ENCODE data around the gene MS4A4A.
"Not testable (repeated sequence)": the region's sequence is repeated elsewhere in the genome, so short reads cannot be mapped to it uniquely, and the experiment has no call there.

Gene MS4A4A

DNA sequence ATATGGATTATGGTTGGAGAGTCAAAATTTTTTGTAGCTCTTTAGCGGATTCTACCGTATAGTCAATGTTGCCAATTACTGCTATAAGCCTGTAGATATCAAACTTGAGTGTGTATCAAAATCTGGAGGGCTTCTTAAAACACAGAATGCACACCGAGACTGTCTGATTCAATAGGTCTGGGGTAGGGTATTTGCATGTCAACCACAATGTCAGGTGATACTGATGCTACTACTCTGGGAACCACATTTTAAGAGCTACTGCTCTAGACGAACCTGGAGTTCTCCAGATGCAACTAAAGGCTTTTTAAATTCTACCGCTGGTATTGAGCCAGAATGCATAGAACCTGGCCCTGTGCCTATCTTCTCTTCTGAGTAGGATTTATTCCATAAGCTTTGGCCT, 15.8 kb upstream of the MS4A4A start:
- no peak for DNase-seq
- no peaks in the 10 kb centered on the region for H3K36me3 ChIP-seq (replicated peaks)
- no peak overlapping the region for H3K27ac ChIP-seq
- H3K27me3 ChIP-seq (replicated peaks) = no peaks in the 10 kb centered on the region
- no peak overlapping the region for H3K4me3 ChIP-seq (ENCODE audit: low read depth, low read length)
- in situ Hi-C loops (cut with HindIII; ENCODE audit: low pct_ligation_motif_present, low sequenced_read_pairs) = no loop called here
- TF ChIP-seq, protein P1, sequence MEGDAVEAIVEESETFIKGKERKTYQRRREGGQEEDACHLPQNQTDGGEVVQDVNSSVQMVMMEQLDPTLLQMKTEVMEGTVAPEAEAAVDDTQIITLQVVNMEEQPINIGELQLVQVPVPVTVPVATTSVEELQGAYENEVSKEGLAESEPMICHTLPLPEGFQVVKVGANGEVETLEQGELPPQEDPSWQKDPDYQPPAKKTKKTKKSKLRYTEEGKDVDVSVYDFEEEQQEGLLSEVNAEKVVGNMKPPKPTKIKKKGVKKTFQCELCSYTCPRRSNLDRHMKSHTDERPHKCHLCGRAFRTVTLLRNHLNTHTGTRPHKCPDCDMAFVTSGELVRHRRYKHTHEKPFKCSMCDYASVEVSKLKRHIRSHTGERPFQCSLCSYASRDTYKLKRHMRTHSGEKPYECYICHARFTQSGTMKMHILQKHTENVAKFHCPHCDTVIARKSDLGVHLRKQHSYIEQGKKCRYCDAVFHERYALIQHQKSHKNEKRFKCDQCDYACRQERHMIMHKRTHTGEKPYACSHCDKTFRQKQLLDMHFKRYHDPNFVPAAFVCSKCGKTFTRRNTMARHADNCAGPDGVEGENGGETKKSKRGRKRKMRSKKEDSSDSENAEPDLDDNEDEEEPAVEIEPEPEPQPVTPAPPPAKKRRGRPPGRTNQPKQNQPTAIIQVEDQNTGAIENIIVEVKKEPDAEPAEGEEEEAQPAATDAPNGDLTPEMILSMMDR (IDR thresholded peaks at IDR 0.05; ENCODE audit: low read depth, low read length, missing control alignments) = no peak

DNA sequence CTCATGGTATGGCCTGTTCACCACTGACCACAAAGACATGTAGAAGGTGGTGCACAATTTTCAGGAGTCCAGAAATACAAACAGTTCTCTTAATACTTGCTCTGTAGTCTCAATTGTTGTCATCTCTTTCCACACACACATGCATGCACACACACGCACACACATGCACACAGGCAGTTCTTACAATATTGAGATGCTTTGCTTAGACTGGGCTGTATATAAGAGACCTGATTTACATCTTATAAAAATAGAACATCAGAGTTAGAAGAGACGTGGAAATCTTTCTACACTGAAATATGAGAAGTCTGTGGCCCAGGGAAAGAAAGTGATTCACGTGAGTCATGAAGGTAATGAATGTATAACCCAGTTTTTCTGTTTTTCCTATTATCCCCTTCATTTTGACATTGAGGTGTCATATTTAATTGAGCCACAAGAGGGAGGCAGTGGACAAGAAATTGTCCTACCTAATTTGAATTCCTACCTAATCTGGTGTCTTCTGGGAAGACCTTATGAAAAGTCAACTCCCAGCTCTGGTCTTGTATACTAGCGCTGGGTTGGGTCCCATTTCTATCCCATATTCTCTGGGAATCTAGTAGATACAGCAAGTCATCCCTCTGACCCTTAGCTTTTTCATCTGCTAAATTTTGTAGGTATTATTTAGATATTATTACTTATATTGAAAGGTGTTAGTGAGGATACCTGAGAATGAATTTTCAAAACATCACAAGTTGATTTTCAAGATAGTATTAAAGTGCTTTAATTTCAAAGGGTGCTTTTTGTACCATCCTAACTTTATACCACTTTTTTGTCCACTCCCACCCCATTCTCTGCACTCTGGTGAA, 14.9 kb upstream of the MS4A4A start:
- H3K27ac ChIP-seq = no peak overlapping the region
- TF ChIP-seq, protein P1 (IDR thresholded peaks at IDR 0.05; ENCODE audit: low read depth, low read length, missing control alignments) = peak; percentile 48
- DNase-seq = peak; percentile 40
- H3K36me3 ChIP-seq (replicated peaks) = no peaks in the 10 kb centered on the region
- in situ Hi-C loops (cut with HindIII; ENCODE audit: low pct_ligation_motif_present, low sequenced_read_pairs) = no loop called here
- H3K27me3 ChIP-seq (replicated peaks) = no peaks in the 10 kb centered on the region
- no peak overlapping the region for H3K4me3 ChIP-seq (ENCODE audit: low read depth, low read length)

- in situ Hi-C loops (cut with HindIII; ENCODE audit: low pct_ligation_motif_present, low sequenced_read_pairs) = no loop called here
- no peak for DNase-seq
- H3K4me3 ChIP-seq (ENCODE audit: low read depth, low read length) = no peak overlapping the region
- TF ChIP-seq, protein P1 (IDR thresholded peaks at IDR 0.05; ENCODE audit: low read depth, low read length, missing control alignments) = no peak
- no peak overlapping the region for H3K27ac ChIP-seq
- no peaks in the 10 kb centered on the region for H3K27me3 ChIP-seq (replicated peaks)
- H3K36me3 ChIP-seq (replicated peaks) = no peaks in the 10 kb centered on the region
Measured at GRCh38 chr11:60274416-60274815, 6.0 kb upstream of the MS4A4A start.

DNA sequence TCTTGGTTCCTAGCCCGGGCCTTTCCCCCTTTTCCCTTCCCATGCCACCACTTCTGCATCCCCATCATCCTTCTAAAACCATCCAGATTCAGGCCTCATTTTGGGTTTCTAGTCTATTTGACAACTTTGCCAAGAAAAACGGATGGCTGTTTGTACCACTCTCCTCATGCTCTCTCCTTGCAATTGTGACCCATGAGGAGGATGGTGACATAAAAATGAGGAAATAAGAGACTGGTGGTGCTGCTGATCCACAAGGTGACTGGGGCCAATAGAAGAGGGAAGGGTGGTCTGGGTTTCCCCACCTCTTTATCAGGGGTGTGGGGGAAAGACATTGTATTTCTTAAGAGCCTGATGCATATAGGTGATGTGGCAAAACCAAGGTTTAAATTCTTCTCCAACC, 1.0 kb downstream of the MS4A4A start:
- no peaks in the 10 kb centered on the region for H3K36me3 ChIP-seq (replicated peaks)
- no peak overlapping the region for H3K27ac ChIP-seq
- DNase-seq = no peak
- in situ Hi-C loops (cut with HindIII; ENCODE audit: low pct_ligation_motif_present, low sequenced_read_pairs) = no loop called here
- TF ChIP-seq, protein P1 (IDR thresholded peaks at IDR 0.05; ENCODE audit: low read depth, low read length, missing control alignments) = no peak
- no peak overlapping the region for H3K4me3 ChIP-seq (ENCODE audit: low read depth, low read length)
- H3K27me3 ChIP-seq (replicated peaks) = no peaks in the 10 kb centered on the region

- no peaks in the 10 kb centered on the region for H3K27me3 ChIP-seq (replicated peaks)
- TF ChIP-seq, protein P1 (IDR thresholded peaks at IDR 0.05; ENCODE audit: low read depth, low read length, missing control alignments) = no peak
Measured at GRCh38 chr11:60282286-60282685, 1.8 kb downstream of the MS4A4A start.

DNA sequence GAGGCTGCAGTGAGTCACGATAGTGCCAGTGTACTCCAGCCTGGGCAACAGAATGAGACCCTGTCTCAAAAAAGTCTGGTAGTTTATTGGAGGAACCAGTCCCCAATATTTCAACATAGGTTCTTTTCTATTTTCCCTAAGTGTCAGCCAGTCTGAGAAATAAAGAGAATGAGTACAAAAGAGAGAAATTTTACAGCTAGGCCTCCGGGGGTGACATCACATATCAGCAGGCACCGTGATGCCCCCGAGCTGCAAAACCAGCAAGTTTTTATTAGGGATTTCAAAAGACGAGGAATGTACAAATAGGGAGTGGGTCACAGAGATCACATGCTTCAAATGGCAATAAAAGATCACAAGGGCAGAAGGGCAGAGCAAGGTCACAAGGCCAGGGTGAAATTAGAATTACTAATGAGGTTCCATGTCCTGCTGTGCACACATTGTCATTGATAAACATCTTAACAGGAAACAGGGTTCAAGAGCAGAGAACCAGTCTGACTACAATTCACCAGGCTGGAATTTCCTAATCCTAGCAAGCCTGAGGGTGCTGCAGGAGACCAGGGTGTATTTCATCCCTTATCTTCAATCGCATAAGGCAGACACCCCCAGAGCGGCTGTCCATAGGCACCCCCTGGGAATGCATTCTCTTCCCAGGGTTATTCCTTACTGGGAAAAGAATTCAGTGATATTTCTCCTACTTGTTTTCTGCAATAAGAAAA, 5.1 kb downstream of the MS4A4A start:
- DNase-seq; H3K27me3 ChIP-seq (replicated peaks); in situ Hi-C loops (cut with HindIII; ENCODE audit: low pct_ligation_motif_present, low sequenced_read_pairs): not testable (repeated sequence)

More at GRCh38 chr11:60282286-60282685, 1.8 kb downstream of the MS4A4A start:
- Histone ChIP-seq H3K36me3 (replicated peaks) (no peaks in the 10 kb centered on the region), H3K27ac (peak overlapping the region; percentile 18), H3K4me3 (ENCODE audit: low read depth, low read length) (no peak overlapping the region)
- DNase-seq = no peak
- in situ Hi-C loops (cut with HindIII; ENCODE audit: low pct_ligation_motif_present, low sequenced_read_pairs) = no loop called here

More for the DNA sequence above, 5.1 kb downstream of the MS4A4A start:
- not testable (repeated sequence) for H3K27ac ChIP-seq; H3K36me3 ChIP-seq (replicated peaks); H3K4me3 ChIP-seq (ENCODE audit: low read depth, low read length)
